HL-60/S4 (cell line): ENCODE measurements around the gene UTP14A.

Experiments used
- in situ Hi-C: fragments of 300-500 bp; cut with MboI; formaldehyde crosslinking; loops from 2 replicates; pipeline ENCODE4 v1.14.3; 2022; ENCODE audit warnings: low sequenced_read_pairs

Gene UTP14A

GRCh38 chrX:129945131-129945530, 39.2 kb downstream of the UTP14A start:
- in situ Hi-C loops, result no loop called here

DNA sequence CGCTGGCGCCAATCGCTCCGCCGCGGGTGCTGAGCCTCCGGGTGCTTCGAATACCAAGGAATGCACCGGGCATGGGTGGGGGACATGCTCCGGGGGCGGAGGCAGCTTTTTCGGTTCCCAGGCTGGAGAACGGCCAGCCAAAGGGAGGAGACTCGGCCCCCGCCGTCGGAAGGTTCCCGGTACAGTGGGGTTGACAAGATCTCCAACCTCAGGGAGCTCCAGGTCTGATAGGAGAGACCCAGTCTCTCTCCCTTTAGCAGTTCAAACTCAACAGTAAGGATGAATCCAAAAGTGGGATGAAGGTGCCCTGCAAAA, 47.3 kb downstream of the UTP14A start:
- in situ Hi-C loops, result no loop called here

DNA sequence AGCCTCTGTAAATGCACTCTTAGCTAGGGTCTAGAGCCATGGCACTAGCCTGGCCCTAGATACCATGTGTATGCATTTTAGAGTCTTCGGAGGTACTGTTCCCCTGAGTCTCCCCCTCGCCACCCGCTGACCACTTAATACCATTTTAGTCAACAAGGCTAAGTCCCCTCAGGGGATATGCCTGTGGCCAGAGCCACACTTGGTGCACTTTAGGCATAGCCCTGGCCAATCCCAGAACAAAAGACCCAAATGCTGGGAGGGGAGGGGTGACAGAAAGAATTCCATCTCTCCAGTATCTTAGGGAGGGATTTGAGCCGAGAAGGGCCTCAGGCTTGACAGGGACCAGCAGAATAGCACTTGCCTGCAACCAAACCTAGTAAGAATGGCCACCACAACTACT, 47.9 kb downstream of the UTP14A start:
- in situ Hi-C loops, result no loop called here

DNA sequence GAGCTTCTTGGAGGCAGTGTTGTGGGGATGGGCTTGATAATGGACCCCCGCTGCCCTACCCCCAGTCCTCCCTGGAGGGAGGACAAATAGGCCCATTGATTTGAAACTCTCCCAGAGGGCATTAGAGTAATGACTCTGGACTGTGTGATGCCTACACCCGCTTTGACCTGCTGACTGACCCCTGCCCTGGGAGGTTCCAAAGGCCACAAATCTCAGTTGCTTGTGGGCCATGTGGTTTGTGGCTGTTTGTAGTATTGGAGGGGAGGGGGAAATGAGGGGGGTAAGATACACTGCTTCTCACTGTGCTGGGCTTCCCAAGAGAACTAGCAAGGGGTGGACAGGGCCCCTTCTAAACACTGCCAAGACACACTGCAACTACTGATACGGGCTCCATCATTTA, 48.8 kb downstream of the UTP14A start:
- in situ Hi-C loops, result no loop called here

- in situ Hi-C loops, result no loop called here
Measured at GRCh38 chrX:129955682-129956081, 49.7 kb downstream of the UTP14A start.

DNA sequence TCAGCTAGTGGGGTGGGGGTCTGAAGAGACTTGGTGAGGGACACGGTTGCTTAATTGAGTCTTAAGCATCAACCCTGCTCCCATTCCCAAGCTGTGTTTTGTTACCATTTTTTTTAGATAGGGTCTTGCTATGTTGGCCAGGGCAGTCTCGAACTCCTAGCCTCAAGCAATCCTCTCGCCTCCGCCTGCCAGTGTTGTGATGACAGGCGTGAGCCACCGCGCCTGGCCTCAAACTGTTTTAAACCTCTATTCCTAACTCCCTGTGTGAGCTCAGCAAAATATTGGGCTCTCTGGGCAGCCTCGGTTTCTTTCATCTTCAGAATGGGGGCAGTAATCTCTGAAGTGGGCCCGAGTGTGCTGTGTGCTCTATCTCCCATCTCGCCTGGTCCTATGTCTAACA, 50.2 kb downstream of the UTP14A start:
- in situ Hi-C loops, result no loop called here

GRCh38 chrX:129956765-129957164, 50.8 kb downstream of the UTP14A start:
- in situ Hi-C loops, result no loop called here

- in situ Hi-C loops, result no loop called here
Measured at GRCh38 chrX:129957241-129958082, 51.5 kb downstream of the UTP14A start.

DNA sequence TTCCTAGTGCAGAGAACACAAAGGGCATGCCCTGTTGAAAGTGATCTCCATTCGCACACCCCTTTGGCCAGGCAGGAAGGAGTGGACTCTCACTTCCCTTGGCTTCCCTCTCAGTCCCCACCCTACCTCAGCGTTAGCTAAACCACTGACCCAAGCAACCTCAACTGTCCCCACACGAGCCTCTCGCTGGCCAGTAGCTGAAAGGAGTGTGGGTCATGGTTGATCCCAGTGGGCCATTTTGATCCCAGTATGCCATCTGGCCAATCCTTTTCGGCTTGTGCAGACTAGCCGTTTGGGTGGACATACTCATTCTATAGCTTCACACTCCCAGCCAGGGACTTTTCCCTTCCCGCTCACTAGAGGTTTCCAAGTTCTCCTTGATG, 52.1 kb downstream of the UTP14A start:
- in situ Hi-C loops, result no loop called here

DNA sequence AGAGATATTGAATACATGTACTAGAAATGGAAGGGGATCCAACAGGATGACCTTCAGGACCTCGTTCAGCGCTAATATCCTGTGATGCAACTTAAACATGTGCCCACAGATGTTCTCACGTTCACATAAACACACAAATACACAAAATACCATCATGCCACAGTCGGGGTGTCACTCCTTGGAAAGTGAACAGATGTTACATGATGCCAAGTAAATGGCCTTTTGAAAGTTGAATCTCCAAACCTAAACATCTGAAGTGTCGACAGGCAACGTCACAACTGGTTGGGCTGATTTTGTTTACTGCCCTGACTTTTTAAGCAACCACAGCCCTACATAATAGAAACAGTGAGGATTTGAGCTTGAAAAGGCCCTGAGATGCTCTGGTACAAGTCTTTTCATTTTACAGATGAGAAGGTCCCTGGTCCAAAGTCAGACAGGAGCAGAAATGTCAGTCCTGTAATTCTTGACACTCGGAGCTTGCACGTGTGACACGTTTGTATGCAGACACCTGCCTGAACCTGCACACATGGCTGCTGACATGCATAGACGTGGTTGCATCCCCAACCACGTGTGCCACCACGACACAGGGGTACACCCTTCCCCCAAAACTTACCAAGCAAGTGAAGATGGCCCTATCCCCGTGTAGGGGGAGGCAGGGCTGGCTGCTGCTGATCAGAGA, 53.0 kb downstream of the UTP14A start:
- in situ Hi-C loops, result no loop called here

- in situ Hi-C loops, result no loop called here
Measured at GRCh38 chrX:129959493-129959832, 53.5 kb downstream of the UTP14A start.

- in situ Hi-C loops, result no loop called here
Measured at GRCh38 chrX:129961180-129962083, 55.5 kb downstream of the UTP14A start.

- in situ Hi-C loops, result no loop called here
Measured at GRCh38 chrX:129963729-129964128, 57.8 kb downstream of the UTP14A start.

DNA sequence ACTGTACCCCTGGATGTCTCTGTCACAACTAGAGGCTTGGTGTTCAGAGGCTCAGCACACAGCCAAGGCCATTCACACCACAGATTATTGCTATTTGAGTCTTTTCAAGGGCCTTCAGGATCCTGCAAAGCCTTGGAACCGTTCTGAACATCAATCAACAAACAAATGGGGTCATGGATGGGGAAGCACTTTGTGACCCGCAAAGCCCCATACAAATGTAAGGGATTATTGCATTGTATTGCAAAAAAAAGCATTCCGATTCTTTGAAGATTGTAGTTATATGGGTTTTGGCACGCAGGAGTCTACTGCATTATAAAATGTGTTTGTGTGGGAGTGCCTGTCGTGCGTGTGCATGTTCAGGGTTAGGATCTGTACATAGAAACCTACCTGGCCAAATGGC, 59.2 kb downstream of the UTP14A start:
- in situ Hi-C loops, result no loop called here

- in situ Hi-C loops, result no loop called here
Measured at GRCh38 chrX:129968968-129969367, 63.0 kb downstream of the UTP14A start.

- in situ Hi-C loops, result no loop called here
Measured at GRCh38 chrX:129976441-129976840, 70.5 kb downstream of the UTP14A start.
